ENCODE results near the gene TRMT112. TPM values are rescaled to one million over a fixed set of nuclear protein-coding genes. Genes with fewer than 3 reads are reported as not detected.

The TRMT112 gene
- total RNA-seq, result 100 to 1,000 TPM; 206 to 266 (median 262) TPM

DNA sequence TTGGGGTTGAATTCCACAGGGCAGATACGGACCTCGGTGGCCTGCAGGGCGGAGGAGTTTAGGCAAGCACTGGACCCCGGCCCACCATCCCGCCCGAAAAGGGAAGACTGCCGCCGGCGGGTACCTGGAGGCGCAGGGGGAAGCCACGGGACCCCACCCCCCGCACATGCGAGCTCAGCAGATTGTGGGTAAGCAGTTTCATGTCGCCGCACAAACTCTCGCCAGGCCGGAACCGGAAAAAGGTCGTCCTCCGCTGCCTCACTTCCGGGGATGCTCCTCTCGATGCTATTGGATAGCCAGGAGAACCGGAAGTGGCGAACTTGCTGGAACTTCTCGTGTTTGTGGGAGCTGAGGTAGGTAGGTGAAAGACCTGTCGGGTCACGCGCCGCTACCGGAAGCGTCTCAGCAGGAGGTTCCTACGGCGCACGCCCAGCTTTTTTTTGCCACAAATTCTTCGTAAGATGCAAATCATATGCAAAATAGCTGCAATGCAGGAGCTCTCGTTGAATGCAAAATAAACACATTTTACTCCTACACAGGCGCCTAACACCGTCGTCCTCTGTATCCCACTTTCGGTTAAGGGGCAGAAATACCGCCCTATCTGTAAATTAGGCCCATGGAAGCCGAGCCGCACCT is at the start of gene TRMT112:
TRMT112 (minus strand) TSS at position 235 of the 636 bp plus-strand sequence; CDS start at position 202, 33 bp downstream.
- Histone ChIP-seq H3K27ac (peak within 1 kb of the TSS; percentile 98 to 99), H3K36me3 (no peaks in the 10 kb centered on the region), H3K9me3 (no peaks in the 10 kb centered on the region), H3K4me3 (peak within 1 kb of the TSS; percentile 78 to 97 (median 95)), H3K27me3 (no peaks in the 10 kb centered on the region), H3K4me1 (peaks cover 0 to 14% of the 10 kb centered on the region in 2 donors)
- intact Hi-C loops (cut with DNase I; ENCODE audit: low total_unique reads), result no loop called here
- TF ChIP-seq CTCF (IDR thresholded peaks at IDR 0.05), result peak in 1 of 3 donors; percentile 6
- peak; percentile 81 for TF ChIP-seq POLR2A (IDR thresholded peaks at IDR 0.05)
- TF ChIP-seq POLR2AphosphoS5 (IDR thresholded peaks at IDR 0.05), result peak; percentile 91 to 98 (median 92)
- peak; percentile 97 to 99 for DNase-seq (ENCODE audit: low spot score in 2 of 2)

GRCh38 chr11:64366751-64367150 is 49.4 kb upstream of the TRMT112 start:
- no peaks in the 10 kb centered on the region for H3K9me3 ChIP-seq
- no peak for DNase-seq (ENCODE audit: low spot score in 2 of 2)

GRCh38 chr11:64364911-64365310 is 47.6 kb upstream of the TRMT112 start:
- no peaks in the 10 kb centered on the region for H3K36me3 ChIP-seq
- DNase-seq (ENCODE audit: low spot score in 2 of 2), result no peak
- no peak for TF ChIP-seq POLR2AphosphoS5 (IDR thresholded peaks at IDR 0.05)
- no peak for TF ChIP-seq POLR2A (IDR thresholded peaks at IDR 0.05)
- TF ChIP-seq CTCF (IDR thresholded peaks at IDR 0.05), result no peak
- H3K4me1 ChIP-seq, result no peaks in the 10 kb centered on the region
- no peaks in the 10 kb centered on the region for H3K9me3 ChIP-seq
- H3K27ac ChIP-seq, result no peak overlapping the region
- intact Hi-C loops (cut with DNase I; ENCODE audit: low total_unique reads), result no loop called here
- H3K27me3 ChIP-seq, result no peaks in the 10 kb centered on the region
- no peak overlapping the region for H3K4me3 ChIP-seq

More at GRCh38 chr11:64366751-64367150, 49.4 kb upstream of the TRMT112 start:
- H3K36me3 ChIP-seq, result no peaks in the 10 kb centered on the region
- intact Hi-C loops (cut with DNase I; ENCODE audit: low total_unique reads), result no loop called here
- TF ChIP-seq POLR2AphosphoS5 (IDR thresholded peaks at IDR 0.05), result no peak
- no peak for TF ChIP-seq POLR2A (IDR thresholded peaks at IDR 0.05)
- no peak for TF ChIP-seq CTCF (IDR thresholded peaks at IDR 0.05)
- no peak overlapping the region for H3K4me3 ChIP-seq
- H3K27ac ChIP-seq, result no peak overlapping the region
- H3K4me1 ChIP-seq, result no peaks in the 10 kb centered on the region
- H3K27me3 ChIP-seq, result no peaks in the 10 kb centered on the region

DNA sequence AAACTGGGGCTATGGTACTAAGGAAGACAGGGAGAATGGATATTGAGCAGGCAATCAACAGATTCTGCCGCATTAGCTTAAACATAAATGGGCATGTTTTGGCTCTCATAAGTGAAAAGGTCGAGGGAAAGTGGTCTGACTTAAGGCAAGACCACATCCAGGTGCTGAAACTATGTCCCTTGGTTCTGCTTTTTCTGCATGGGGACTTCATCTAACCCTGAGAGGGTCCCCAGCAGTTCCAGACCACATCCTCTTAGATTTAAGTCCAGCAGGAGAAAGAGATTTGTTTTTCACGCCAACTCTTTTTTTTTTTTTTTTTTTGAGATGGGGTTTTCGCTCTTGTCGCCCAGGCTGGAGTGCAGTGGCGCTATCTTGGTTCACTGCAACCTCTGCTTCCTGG is 47.1 kb upstream of the TRMT112 start:
- Histone ChIP-seq H3K4me3 (no peak overlapping the region), H3K27me3 (no peaks in the 10 kb centered on the region), H3K36me3 (no peaks in the 10 kb centered on the region), H3K4me1 (no peaks in the 10 kb centered on the region), H3K9me3 (no peaks in the 10 kb centered on the region), H3K27ac (no peak overlapping the region)
- intact Hi-C loops (cut with DNase I; ENCODE audit: low total_unique reads), result no loop called here
- no peak for TF ChIP-seq CTCF (IDR thresholded peaks at IDR 0.05)
- no peak for TF ChIP-seq POLR2AphosphoS5 (IDR thresholded peaks at IDR 0.05)
- TF ChIP-seq POLR2A (IDR thresholded peaks at IDR 0.05), result no peak
- no peak for DNase-seq (ENCODE audit: low spot score in 2 of 2)

DNA sequence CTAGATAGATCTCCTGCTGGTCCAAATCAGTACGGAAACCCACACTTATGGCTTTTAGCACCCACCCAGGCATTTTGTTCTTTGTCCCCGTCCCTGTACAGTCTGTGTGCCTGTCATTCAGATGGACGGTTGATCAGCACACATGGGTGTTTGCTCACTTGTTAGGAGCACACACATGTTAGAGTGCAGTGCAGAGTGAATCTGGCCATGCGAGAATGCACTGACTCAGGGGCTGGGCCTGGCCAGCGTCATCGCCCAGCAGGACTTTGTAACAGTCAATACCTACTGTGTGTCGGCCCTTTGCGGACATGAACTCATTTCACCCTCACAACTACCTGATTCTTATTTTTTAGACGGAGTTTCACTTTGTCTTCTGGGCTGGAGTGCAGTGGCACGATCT is 45.0 kb upstream of the TRMT112 start:
- Histone ChIP-seq H3K4me3 (no peak overlapping the region), H3K9me3 (no peaks in the 10 kb centered on the region), H3K36me3 (no peaks in the 10 kb centered on the region), H3K4me1 (peaks cover 4 to 9% of the 10 kb centered on the region in 2 donors), H3K27me3 (no peaks in the 10 kb centered on the region), H3K27ac (no peak overlapping the region)
- intact Hi-C loops (cut with DNase I; ENCODE audit: low total_unique reads), result no loop called here
- no peak for TF ChIP-seq POLR2AphosphoS5 (IDR thresholded peaks at IDR 0.05)
- no peak for TF ChIP-seq CTCF (IDR thresholded peaks at IDR 0.05)
- no peak for TF ChIP-seq POLR2A (IDR thresholded peaks at IDR 0.05)
- no peak for DNase-seq (ENCODE audit: low spot score in 2 of 2)
